T-helper 17 cell (primary cell): ENCODE data around the gene RAB3C. TPM values are rescaled to one million over a fixed set of nuclear protein-coding genes. Genes with fewer than 3 reads are reported as not detected.

Source experiments
- ATAC-seq: fragments of 150-1000 bp; cut with Tn5 transposase; 2 replicates; pipeline ENCODE4 v1.10.0; 2021; ENCODE audit warnings: mild to moderate bottlenecking, moderate library complexity
- DNase-seq, 3 donors: peaks; one replicate each; pipeline versions ENCODE4 v3.0.0 to v3.0.0-alpha.2; 2020 to 2021
- H3K9me3 ChIP-seq: one replicate; pipeline ENCODE4 v1.7.0; 2013; ENCODE audit warnings: low read length, mild to moderate bottlenecking; ENCODE audit not compliant: control insufficient read depth, poor library complexity, severe bottlenecking
- H3K27ac Mint-ChIP-seq: one replicate; pipeline ENCODE4 v1.8.0; 2022; ENCODE audit warnings: mild to moderate bottlenecking, moderate library complexity, mixed read lengths
- H3K27me3 Mint-ChIP-seq: one replicate; pipeline ENCODE4 v1.8.0; 2022; ENCODE audit warnings: mixed read lengths
- H3K36me3 Mint-ChIP-seq: one replicate; pipeline ENCODE4 v1.8.0; 2022; ENCODE audit warnings: low read depth, mixed read lengths
- H3K4me1 Mint-ChIP-seq: one replicate; pipeline ENCODE4 v1.8.0; 2022; ENCODE audit warnings: mild to moderate bottlenecking, mixed read lengths
- H3K4me3 Mint-ChIP-seq: one replicate; pipeline ENCODE4 v1.8.0; 2022; ENCODE audit warnings: mild to moderate bottlenecking, moderate library complexity, mixed read lengths
- total RNA-seq, 4 donors: library from RNA in 2 of 4; stranded (reverse) in 2 of 4; gene quantifications; one replicate each; pipeline ENCODE4 v1.2.3 and lab custom pipeline; 2022 to 2026

Gene RAB3C
- total RNA-seq, 2 donors from 2014 or later: 0.03 TPM; not detected in 1

GRCh38 chr5:58622936-58623871 lies 40.3 kb downstream of the RAB3C start:
- H3K4me1 Mint-ChIP-seq: no peaks in the 10 kb centered on the region
- H3K4me3 Mint-ChIP-seq: no peak overlapping the region
- H3K27ac Mint-ChIP-seq: no peak overlapping the region
- H3K36me3 Mint-ChIP-seq: no peaks in the 10 kb centered on the region
- H3K27me3 Mint-ChIP-seq: peaks cover 6% of the 10 kb centered on the region
- DNase-seq (no peak), ATAC-seq (no peak)
- H3K9me3 ChIP-seq: no peaks in the 10 kb centered on the region

GRCh38 chr5:58628626-58629025 lies 45.8 kb downstream of the RAB3C start:
- Mint-ChIP-seq H3K27ac (no peak overlapping the region), H3K4me3 (no peak overlapping the region), H3K36me3 (no peaks in the 10 kb centered on the region), H3K4me1 (no peaks in the 10 kb centered on the region), H3K27me3 (peaks cover 16% of the 10 kb centered on the region)
- no peak for ATAC-seq
- no peaks in the 10 kb centered on the region for H3K9me3 ChIP-seq
- DNase-seq: no peak

GRCh38 chr5:58629271-58630159 lies 46.6 kb downstream of the RAB3C start:
- DNase-seq (no peak), ATAC-seq (no peak)
- H3K36me3 Mint-ChIP-seq: no peaks in the 10 kb centered on the region
- peaks cover 16% of the 10 kb centered on the region for H3K27me3 Mint-ChIP-seq
- no peak overlapping the region for H3K4me3 Mint-ChIP-seq
- H3K27ac Mint-ChIP-seq: no peak overlapping the region
- H3K9me3 ChIP-seq: no peaks in the 10 kb centered on the region
- no peaks in the 10 kb centered on the region for H3K4me1 Mint-ChIP-seq

- DNase-seq (no peak), ATAC-seq (no peak)
- H3K27me3 Mint-ChIP-seq: peaks cover 30% of the 10 kb centered on the region
- no peak overlapping the region for H3K27ac Mint-ChIP-seq
- H3K4me3 Mint-ChIP-seq: no peak overlapping the region
- H3K9me3 ChIP-seq: no peaks in the 10 kb centered on the region
- H3K4me1 Mint-ChIP-seq: no peaks in the 10 kb centered on the region
- H3K36me3 Mint-ChIP-seq: no peaks in the 10 kb centered on the region
These were observed 49.0 kb downstream of the RAB3C start for GRCh38 chr5:58631895-58632294.

- no peak for DNase-seq
- H3K36me3 Mint-ChIP-seq: no peaks in the 10 kb centered on the region
- H3K27ac Mint-ChIP-seq: no peak overlapping the region
These were observed 52.5 kb downstream of the RAB3C start for GRCh38 chr5:58635416-58635815.

GRCh38 chr5:58640011-58640410 lies 57.1 kb downstream of the RAB3C start:
- no peak for ATAC-seq
- Mint-ChIP-seq H3K4me3 (no peak overlapping the region), H3K36me3 (no peaks in the 10 kb centered on the region), H3K27me3 (peaks cover 49% of the 10 kb centered on the region), H3K27ac (no peak overlapping the region), H3K4me1 (no peaks in the 10 kb centered on the region)
- H3K9me3 ChIP-seq: no peaks in the 10 kb centered on the region
- no peak for DNase-seq

More at GRCh38 chr5:58635416-58635815, 52.5 kb downstream of the RAB3C start:
- H3K9me3 ChIP-seq: no peaks in the 10 kb centered on the region
- Mint-ChIP-seq H3K27me3 (peaks cover 32% of the 10 kb centered on the region), H3K4me3 (no peak overlapping the region), H3K4me1 (no peaks in the 10 kb centered on the region)
- ATAC-seq: no peak

- no peaks in the 10 kb centered on the region for H3K4me1 Mint-ChIP-seq
- H3K4me3 Mint-ChIP-seq: no peak overlapping the region
- H3K9me3 ChIP-seq: no peaks in the 10 kb centered on the region
- H3K27me3 Mint-ChIP-seq: peaks cover 49% of the 10 kb centered on the region
- no peak for DNase-seq
- ATAC-seq: no peak
- H3K27ac Mint-ChIP-seq: no peak overlapping the region
- no peaks in the 10 kb centered on the region for H3K36me3 Mint-ChIP-seq
These were observed 58.7 kb downstream of the RAB3C start for GRCh38 chr5:58641533-58641932.

- Mint-ChIP-seq H3K4me3 (no peak overlapping the region), H3K36me3 (peaks cover 2% of the 10 kb centered on the region), H3K27me3 (peaks cover 41% of the 10 kb centered on the region), H3K4me1 (no peaks in the 10 kb centered on the region), H3K27ac (no peak overlapping the region)
- H3K9me3 ChIP-seq: no peaks in the 10 kb centered on the region
- no peak for DNase-seq
- no peak for ATAC-seq
These were observed 66.0 kb downstream of the RAB3C start for GRCh38 chr5:58648846-58649245.

- ATAC-seq: no peak
- DNase-seq: no peak
- no peak overlapping the region for H3K27ac Mint-ChIP-seq
These were observed 66.8 kb downstream of the RAB3C start for GRCh38 chr5:58649716-58650115.

GRCh38 chr5:58653521-58653920 lies 70.6 kb downstream of the RAB3C start:
- no peak overlapping the region for H3K27ac Mint-ChIP-seq
- peaks cover 32% of the 10 kb centered on the region for H3K27me3 Mint-ChIP-seq
- peaks cover 2% of the 10 kb centered on the region for H3K36me3 Mint-ChIP-seq
- H3K4me3 Mint-ChIP-seq: no peak overlapping the region
- no peaks in the 10 kb centered on the region for H3K9me3 ChIP-seq
- no peak for DNase-seq
- no peak for ATAC-seq
- no peaks in the 10 kb centered on the region for H3K4me1 Mint-ChIP-seq

More at GRCh38 chr5:58649716-58650115, 66.8 kb downstream of the RAB3C start:
- H3K9me3 ChIP-seq: no peaks in the 10 kb centered on the region
- Mint-ChIP-seq H3K27me3 (peaks cover 41% of the 10 kb centered on the region), H3K4me3 (no peak overlapping the region), H3K36me3 (peaks cover 2% of the 10 kb centered on the region), H3K4me1 (no peaks in the 10 kb centered on the region)

- no peaks in the 10 kb centered on the region for H3K9me3 ChIP-seq
- DNase-seq (no peak), ATAC-seq (no peak)
- Mint-ChIP-seq H3K27ac (no peak overlapping the region), H3K4me3 (no peak overlapping the region), H3K4me1 (peaks cover 2% of the 10 kb centered on the region), H3K27me3 (peaks cover 21% of the 10 kb centered on the region), H3K36me3 (no peaks in the 10 kb centered on the region)
These were observed 83.3 kb downstream of the RAB3C start for GRCh38 chr5:58666141-58666540.

- Mint-ChIP-seq H3K27me3 (peaks cover 20% of the 10 kb centered on the region), H3K4me1 (peaks cover 2% of the 10 kb centered on the region), H3K27ac (no peak overlapping the region), H3K36me3 (no peaks in the 10 kb centered on the region), H3K4me3 (no peak overlapping the region)
- ATAC-seq (no peak), DNase-seq (no peak)
- no peaks in the 10 kb centered on the region for H3K9me3 ChIP-seq
These were observed 84.0 kb downstream of the RAB3C start for GRCh38 chr5:58666598-58667581.
